DOHH2 (cell line): ENCODE data around the gene CCDC102A.

ENCODE experiments used
- EZH2phosphoT487 ChIP-seq: fragments of 200-600 bp; sonication (generic); IDR thresholded peaks from 2 replicates; pipeline ENCODE4 v1.6.1; 2017; ENCODE audit warnings: borderline replicate concordance, mild to moderate bottlenecking, antibody characterized with exemption, low read length, moderate library complexity, mixed read lengths
- TF ChIP-seq, protein P1 (sequence below): fragments of 200-600 bp; sonication (generic); IDR thresholded peaks from one replicate; pipeline ENCODE4 v1.5.1; 2014; ENCODE audit warnings: antibody characterized with exemption, mild to moderate bottlenecking, low read depth, low read length; ENCODE audit not compliant: poor library complexity, severe bottlenecking

DNA sequence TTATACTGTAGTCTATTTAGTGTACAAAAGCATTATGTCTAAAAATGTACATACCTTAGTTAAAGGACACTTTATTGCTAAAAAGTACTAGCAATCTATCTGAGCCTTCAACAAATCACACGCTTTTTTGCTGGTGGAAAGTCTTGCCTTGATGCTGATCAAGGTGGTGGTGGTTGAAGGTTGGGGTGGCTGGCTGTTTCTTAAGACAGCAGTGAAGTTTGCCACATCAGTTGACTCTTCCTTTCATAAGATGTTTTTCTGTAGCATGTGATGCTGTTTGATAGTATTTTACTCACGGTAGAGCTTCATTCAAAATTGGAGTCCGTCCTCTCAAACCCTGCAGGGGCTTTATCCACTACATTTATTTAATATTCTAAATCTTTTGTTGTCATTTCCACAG lies 14.7 kb upstream of the CCDC102A start:
- TF ChIP-seq, protein P1, sequence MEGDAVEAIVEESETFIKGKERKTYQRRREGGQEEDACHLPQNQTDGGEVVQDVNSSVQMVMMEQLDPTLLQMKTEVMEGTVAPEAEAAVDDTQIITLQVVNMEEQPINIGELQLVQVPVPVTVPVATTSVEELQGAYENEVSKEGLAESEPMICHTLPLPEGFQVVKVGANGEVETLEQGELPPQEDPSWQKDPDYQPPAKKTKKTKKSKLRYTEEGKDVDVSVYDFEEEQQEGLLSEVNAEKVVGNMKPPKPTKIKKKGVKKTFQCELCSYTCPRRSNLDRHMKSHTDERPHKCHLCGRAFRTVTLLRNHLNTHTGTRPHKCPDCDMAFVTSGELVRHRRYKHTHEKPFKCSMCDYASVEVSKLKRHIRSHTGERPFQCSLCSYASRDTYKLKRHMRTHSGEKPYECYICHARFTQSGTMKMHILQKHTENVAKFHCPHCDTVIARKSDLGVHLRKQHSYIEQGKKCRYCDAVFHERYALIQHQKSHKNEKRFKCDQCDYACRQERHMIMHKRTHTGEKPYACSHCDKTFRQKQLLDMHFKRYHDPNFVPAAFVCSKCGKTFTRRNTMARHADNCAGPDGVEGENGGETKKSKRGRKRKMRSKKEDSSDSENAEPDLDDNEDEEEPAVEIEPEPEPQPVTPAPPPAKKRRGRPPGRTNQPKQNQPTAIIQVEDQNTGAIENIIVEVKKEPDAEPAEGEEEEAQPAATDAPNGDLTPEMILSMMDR = no peak
- no peak for TF ChIP-seq EZH2phosphoT487
